GM12878 (cell line): ENCODE measurements around the gene TP53I11. TPM values are rescaled to one million over a fixed set of nuclear protein-coding genes. Genes with fewer than 3 reads are reported as not detected.

Experiments used
- ATAC-seq: fragments of 200-7000 bp; cut with Tn5 transposase; 3 replicates; pipeline ENCODE4 v1.9.1; 2020; ENCODE audit warnings: mild to moderate bottlenecking, moderate library complexity
- BruUV-seq: library from RNA; stranded (reverse); fragments of 400-500 nt; replicated peaks from 2 replicates; lab custom pipeline; 2021; lab: Mats Ljungman, UMichigan
- CTCF ChIA-PET: fragments of 300-600 bp; sonication (Branson Sonifier 250); formaldehyde crosslinking; extraction: SDS; loops from one replicate; lab custom pipeline; 2021; ENCODE audit warnings: inconsistent platforms; lab: Yijun Ruan, JAX
- POLR2A ChIA-PET: fragments of 350-600 bp; formaldehyde crosslinking; extraction: SDS; loops from one replicate; lab custom pipeline; 2021; ENCODE audit warnings: inconsistent platforms; lab: Charles Lee
- RAD21 ChIA-PET: fragments of 300-600 bp; sonication (Branson Sonifier 250); formaldehyde crosslinking; loops from one replicate; lab custom pipeline; 2023; ENCODE audit warnings: antibody characterized with exemption; ENCODE audit not compliant: unreplicated experiment; lab: Charles Lee
- SMC1A ChIA-PET: fragments of 300-600 bp; sonication (Branson Sonifier 250); formaldehyde crosslinking; loops from one replicate; lab custom pipeline; 2023; ENCODE audit not compliant: unreplicated experiment, uncharacterized antibody; lab: Charles Lee
- DNase-seq: peaks from one replicate; pipeline ENCODE4 v3.0.0-alpha.2; 2011; ENCODE audit warnings: low read depth, low spot score
- FAIRE-seq: peaks from 3 replicates; lab custom pipeline; 2011; peaks lifted over from hg19 to GRCh38; lab: Jason Lieb, UNC
- H2AFZ ChIP-seq: 2 replicates; pipeline ENCODE4 v1.6.0; 2011; ENCODE audit warnings: low read depth, low read length, control low read depth; ENCODE audit not compliant: control insufficient read depth
- H3K27ac ChIP-seq: 2 replicates; pipeline ENCODE4 v1.5.1; 2011; ENCODE audit warnings: control low read depth; ENCODE audit not compliant: control insufficient read depth, insufficient read depth
- H3K27me3 ChIP-seq, 2 experiments: replicated peaks in 1 of 2; 2 replicates each; pipeline versions ENCODE4 v1.6.0 to v1.6.1; 2011; ENCODE audit warnings: low read length in 1 of 2; ENCODE audit not compliant: control insufficient read depth in 2 of 2, insufficient read depth in 2 of 2
- H3K36me3 ChIP-seq, 2 experiments: 2 replicates each; pipeline ENCODE4 v1.5.1; 2011; ENCODE audit warnings: low read length in 1 of 2; ENCODE audit not compliant: control insufficient read depth in 2 of 2, insufficient read depth in 2 of 2
- H3K4me1 ChIP-seq: 2 replicates; pipeline ENCODE4 v1.6.1; 2011; ENCODE audit warnings: mild to moderate bottlenecking, low read length, moderate library complexity, mixed read lengths; ENCODE audit not compliant: control insufficient read depth, insufficient read depth
- H3K4me2 ChIP-seq: 2 replicates; pipeline ENCODE4 v1.6.0; 2011; ENCODE audit warnings: control low read depth; ENCODE audit not compliant: control insufficient read depth, insufficient read depth
- H3K4me3 ChIP-seq: fragments of 200-600 bp; sonication (generic); 2 replicates; pipeline ENCODE4 v1.5.1; 2016
- H3K79me2 ChIP-seq: 2 replicates; pipeline ENCODE4 v1.6.0; 2011; ENCODE audit warnings: low read length; ENCODE audit not compliant: control insufficient read depth, insufficient read depth
- H3K9ac ChIP-seq: 2 replicates; pipeline ENCODE4 v1.8.0; 2011; ENCODE audit warnings: low read length, control low read depth, mixed read lengths; ENCODE audit not compliant: control insufficient read depth, insufficient read depth
- H3K9me3 ChIP-seq: replicated peaks from 3 replicates; pipeline ENCODE4 v1.5.1; 2011; ENCODE audit warnings: mild to moderate bottlenecking, low read length; ENCODE audit not compliant: control insufficient read depth, insufficient read depth
- H4K20me1 ChIP-seq: 2 replicates; pipeline ENCODE4 v1.6.0; 2011; ENCODE audit not compliant: control insufficient read depth, insufficient read depth
- BCLAF1 ChIP-seq: fragments of 450-650 bp; IDR thresholded peaks from 2 replicates; pipeline ENCODE4 v1.6.1; 2017; ENCODE audit warnings: antibody characterized with exemption, mild to moderate bottlenecking, moderate library complexity
- CBFB ChIP-seq: IDR thresholded peaks from 2 replicates; pipeline ENCODE4 v1.6.1; 2016; ENCODE audit warnings: antibody characterized with exemption, low read depth
- E2F4 ChIP-seq: IDR thresholded peaks from 2 replicates; pipeline ENCODE4 v1.6.1; 2012; ENCODE audit warnings: low read depth, low read length, improper control_type of control experiment
- PAX5 ChIP-seq: IDR thresholded peaks from 2 replicates; pipeline ENCODE4 v1.6.1; 2011; ENCODE audit warnings: low read depth, low read length, borderline replicate concordance
- PML ChIP-seq: IDR thresholded peaks from 2 replicates; pipeline ENCODE4 v1.6.1; 2012; ENCODE audit warnings: low read length, inconsistent platforms
- POU2F2 ChIP-seq: IDR thresholded peaks from 3 replicates; pipeline ENCODE4 v1.6.1; 2011; ENCODE audit warnings: low read depth, mild to moderate bottlenecking, low read length, borderline replicate concordance
- ZBED1 ChIP-seq: IDR thresholded peaks from 2 replicates; pipeline ENCODE4 v1.6.1; 2016; ENCODE audit warnings: borderline replicate concordance
- ZBTB4 ChIP-seq: fragments of 450-650 bp; formaldehyde crosslinking; IDR thresholded peaks from 2 replicates; pipeline ENCODE4 v1.4.0; 2022; ENCODE audit warnings: mild to moderate bottlenecking, moderate library complexity
- WGBS: methylation state at CpG from one replicate; pipeline ENCODE4 v1.1.6; 2016; ENCODE audit warnings: low lambda C conversion rate; ENCODE audit not compliant: insufficient replicate concordance, insufficient coverage; ENCODE audit errors: missing lambda C conversion rate; 5-methylcytosine and 5-hydroxymethylcytosine counted together
- in situ Hi-C: fragments of 300-500 bp; cut with MboI; formaldehyde crosslinking; loops from 9 replicates; pipeline ENCODE4 v1.14.3; 2018; ENCODE audit warnings: mixed read lengths
- intact Hi-C: fragments of 100-400 bp; cut with micrococcal nuclease; formaldehyde crosslinking; loops from one replicate; pipeline ENCODE4 v1.14.2; 2022; ENCODE audit not compliant: unreplicated experiment
- polyA plus RNA-seq, 11 experiments: library from polyadenylated mRNA; depleted of rRNA in 4 of 11; unstranded in 6 of 11; stranded (reverse) in 5 of 11; fragments of >200 nt; fragmentation: Nextera tagmentation in 4 of 11; fragmentation: Illumina TruSeq in 1 of 11; extraction: Ambion mirVana in 4 of 11; extraction: Trizol in 1 of 11; gene quantifications; 1 replicate in 1 of 11; 2 replicates in 10 of 11; pipeline versions ENCODE4 v1.2.1 to v1.2.3, GENCODE V29; 2011 to 2016; ENCODE audit warnings: inconsistent platforms in 2 of 11, missing spikeins in 2 of 11, low read depth in 1 of 11
- total RNA-seq, 4 experiments: library from RNA; depleted of rRNA in 3 of 4; stranded (reverse); fragments of >200 nt in 3 of 4; fragmentation: Illumina TruSeq in 1 of 4; extraction: Trizol in 1 of 4; gene quantifications; 2 replicates each; pipeline versions ENCODE4 v1.2.1 to v1.2.3, GENCODE V29; 2013 to 2021
- TF ChIP-seq, protein P1 (sequence below): fragments of 450-650 bp; IDR thresholded peaks from 2 replicates; pipeline ENCODE4 v1.6.1; 2017; ENCODE audit warnings: mild to moderate bottlenecking, moderate library complexity
- TF ChIP-seq, protein P2 (sequence below): IDR thresholded peaks from 2 replicates; pipeline ENCODE4 v1.6.1; 2012; ENCODE audit warnings: low read depth, low read length, improper control_type of control experiment

The TP53I11 gene
- total and polyA plus RNA-seq, 10 of the 15 experiments (the other 5 are each of a cell fraction or from before 2014, with no cell fraction given) = 0.03 to 0.28 (median 0.17) TPM; not detected in 3

GRCh38 chr11:44903518-44903917 is 47.2 kb downstream of the TP53I11 start (continued):
- TF ChIP-seq ZBTB4 (CRISPR knock-in tag) (no peak), CBFB (no peak), ZBED1 (no peak), PAX5 (no peak), E2F4 (no peak)

- CTCF ChIA-PET = interaction anchor here (1.8 to 2.3 kb wide), 2 partner anchors 8 to 29 kb away, joined by 6 to 13 read pairs; no protein-coding TSS in a partner anchor
- in situ Hi-C loops = no loop called here
- TF ChIP-seq, protein P1, sequence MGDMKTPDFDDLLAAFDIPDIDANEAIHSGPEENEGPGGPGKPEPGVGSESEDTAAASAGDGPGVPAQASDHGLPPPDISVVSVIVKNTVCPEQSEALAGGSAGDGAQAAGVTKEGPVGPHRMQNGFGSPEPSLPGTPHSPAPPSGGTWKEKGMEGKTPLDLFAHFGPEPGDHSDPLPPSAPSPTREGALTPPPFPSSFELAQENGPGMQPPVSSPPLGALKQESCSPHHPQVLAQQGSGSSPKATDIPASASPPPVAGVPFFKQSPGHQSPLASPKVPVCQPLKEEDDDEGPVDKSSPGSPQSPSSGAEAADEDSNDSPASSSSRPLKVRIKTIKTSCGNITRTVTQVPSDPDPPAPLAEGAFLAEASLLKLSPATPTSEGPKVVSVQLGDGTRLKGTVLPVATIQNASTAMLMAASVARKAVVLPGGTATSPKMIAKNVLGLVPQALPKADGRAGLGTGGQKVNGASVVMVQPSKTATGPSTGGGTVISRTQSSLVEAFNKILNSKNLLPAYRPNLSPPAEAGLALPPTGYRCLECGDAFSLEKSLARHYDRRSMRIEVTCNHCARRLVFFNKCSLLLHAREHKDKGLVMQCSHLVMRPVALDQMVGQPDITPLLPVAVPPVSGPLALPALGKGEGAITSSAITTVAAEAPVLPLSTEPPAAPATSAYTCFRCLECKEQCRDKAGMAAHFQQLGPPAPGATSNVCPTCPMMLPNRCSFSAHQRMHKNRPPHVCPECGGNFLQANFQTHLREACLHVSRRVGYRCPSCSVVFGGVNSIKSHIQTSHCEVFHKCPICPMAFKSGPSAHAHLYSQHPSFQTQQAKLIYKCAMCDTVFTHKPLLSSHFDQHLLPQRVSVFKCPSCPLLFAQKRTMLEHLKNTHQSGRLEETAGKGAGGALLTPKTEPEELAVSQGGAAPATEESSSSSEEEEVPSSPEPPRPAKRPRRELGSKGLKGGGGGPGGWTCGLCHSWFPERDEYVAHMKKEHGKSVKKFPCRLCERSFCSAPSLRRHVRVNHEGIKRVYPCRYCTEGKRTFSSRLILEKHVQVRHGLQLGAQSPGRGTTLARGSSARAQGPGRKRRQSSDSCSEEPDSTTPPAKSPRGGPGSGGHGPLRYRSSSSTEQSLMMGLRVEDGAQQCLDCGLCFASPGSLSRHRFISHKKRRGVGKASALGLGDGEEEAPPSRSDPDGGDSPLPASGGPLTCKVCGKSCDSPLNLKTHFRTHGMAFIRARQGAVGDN = no peak
- TF ChIP-seq PML (no peak), POU2F2 (no peak), BCLAF1 (no peak)
- TF ChIP-seq, protein P2, sequence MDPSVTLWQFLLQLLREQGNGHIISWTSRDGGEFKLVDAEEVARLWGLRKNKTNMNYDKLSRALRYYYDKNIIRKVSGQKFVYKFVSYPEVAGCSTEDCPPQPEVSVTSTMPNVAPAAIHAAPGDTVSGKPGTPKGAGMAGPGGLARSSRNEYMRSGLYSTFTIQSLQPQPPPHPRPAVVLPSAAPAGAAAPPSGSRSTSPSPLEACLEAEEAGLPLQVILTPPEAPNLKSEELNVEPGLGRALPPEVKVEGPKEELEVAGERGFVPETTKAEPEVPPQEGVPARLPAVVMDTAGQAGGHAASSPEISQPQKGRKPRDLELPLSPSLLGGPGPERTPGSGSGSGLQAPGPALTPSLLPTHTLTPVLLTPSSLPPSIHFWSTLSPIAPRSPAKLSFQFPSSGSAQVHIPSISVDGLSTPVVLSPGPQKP = no peak
Observed at GRCh38 chr11:44903035-44903434, 47.6 kb downstream of the TP53I11 start.

More at GRCh38 chr11:44903035-44903434, 47.6 kb downstream of the TP53I11 start:
- intact Hi-C loops = no loop called here
- Histone ChIP-seq H3K4me2 (no peak overlapping the region), H3K27me3 (peaks cover 0 to 3% of the 10 kb centered on the region in 2 experiments; a peak in 1 of 4 replicates), H3K4me1 (no peaks in the 10 kb centered on the region), H3K9ac (no peak overlapping the region), H4K20me1 (no peaks in the 10 kb centered on the region), H3K4me3 (no peak overlapping the region), H3K36me3 (no peaks in the 10 kb centered on the region), H3K79me2 (no peaks in the 10 kb centered on the region), H3K9me3 (no peaks in the 10 kb centered on the region; the same call in 2 of the 3 replicates), H2AFZ (no peak overlapping the region), H3K27ac (no peak overlapping the region)
- SMC1A ChIA-PET = interaction anchor here (0.7 kb wide), 1 partner anchor 18 kb away, joined by 3 read pairs; no protein-coding TSS in a partner anchor
- POLR2A ChIA-PET = no interaction called here
- ATAC-seq (no peak), DNase-seq (no peak), FAIRE-seq (no peak)
- BruUV-seq = no TSS peak
- WGBS = 13% methylated on average over 7 of the region's 7 CpGs
- RAD21 ChIA-PET = no interaction called here
